Measurements from ENCODE around the gene OR4X2. TPM values are rescaled to one million over a fixed set of nuclear protein-coding genes. Genes with fewer than 3 reads are reported as not detected.

Gene OR4X2
- total RNA-seq, 1 experiment from 2014 or later = not detected

GRCh38 chr11:48242501-48242900 lies 2.4 kb upstream of the OR4X2 start:
- no peaks in the 10 kb centered on the region for H3K27me3 ChIP-seq (ENCODE audit: insufficient read depth, low read length)
- ATAC-seq = no peak
- CTCF ChIA-PET = no interaction called here
- H2AFZ ChIP-seq (ENCODE audit: low read depth, low read length, poor library complexity, severe bottlenecking) = no peak overlapping the region
- no peaks in the 10 kb centered on the region for H3K79me2 ChIP-seq (ENCODE audit: insufficient read depth, low read length)
- H3K9me2 ChIP-seq (ENCODE audit: insufficient read depth) = no peaks in the 10 kb centered on the region
- no peaks in the 10 kb centered on the region for H3K4me1 ChIP-seq (ENCODE audit: control insufficient read depth in 1 of 2, insufficient read depth in 2 of 2, low read length in 2 of 2)
- DNase-seq (ENCODE audit: low read depth, low spot score) = no peak
- H3K4me2 ChIP-seq (ENCODE audit: low read length) = no peak overlapping the region
- no peak overlapping the region for H3K4me3 ChIP-seq (replicated peaks in 1 of 2; ENCODE audit: low read depth in 1 of 2, low read length in 2 of 2)
- H3K9ac ChIP-seq (ENCODE audit: low read length) = no peak overlapping the region
- no peak for TF ChIP-seq SRF (IDR thresholded peaks at IDR 0.05; ENCODE audit: low read depth)
- TF ChIP-seq CBX3 (IDR thresholded peaks at IDR 0.05; ENCODE audit: low read depth) = no peak
- TF ChIP-seq YY1 (IDR thresholded peaks at IDR 0.05; ENCODE audit: extremely low read depth, insufficient replicate concordance, low read depth, low read length) = no peak
- TF ChIP-seq FOSL1 (IDR thresholded peaks at IDR 0.05; ENCODE audit: low read depth) = no peak
- TF ChIP-seq ZNF274 (IDR thresholded peaks at IDR 0.05; ENCODE audit: low read depth, low read length) = no peak
- TF ChIP-seq REST (IDR thresholded peaks at IDR 0.05; ENCODE audit: low read depth) = no peak
- TF ChIP-seq TCF7L2 (IDR thresholded peaks at IDR 0.05; ENCODE audit: borderline replicate concordance, extremely low read depth, insufficient read depth, insufficient read length) = no peak
- no peak for TF ChIP-seq ZFX (IDR thresholded peaks at IDR 0.05)
- TF ChIP-seq SP1 (IDR thresholded peaks at IDR 0.05; ENCODE audit: low read depth) = no peak
- TF ChIP-seq ELF1 (IDR thresholded peaks at IDR 0.05; ENCODE audit: borderline replicate concordance, low read depth) = no peak
- TF ChIP-seq CTCF (IDR thresholded peaks at IDR 0.05 in 2 of 3, conservative IDR thresholded peaks at IDR 0.05 in 1 of 3; ENCODE audit: borderline replicate concordance in 1 of 3, insufficient read depth in 1 of 3, low read depth in 2 of 3, low read length in 2 of 3) = no peak
- TF ChIP-seq RAD21 (IDR thresholded peaks at IDR 0.05; ENCODE audit: low read depth) = no peak
- no peak for TF ChIP-seq ZBTB33 (IDR thresholded peaks at IDR 0.05; ENCODE audit: extremely low read depth, insufficient replicate concordance, low read length)
- TF ChIP-seq POLR2AphosphoS5 (IDR thresholded peaks at IDR 0.05; ENCODE audit: low read depth, low read length) = no peak
- no peak for TF ChIP-seq POLR2A (IDR thresholded peaks at IDR 0.05; ENCODE audit: borderline replicate concordance, extremely low read depth, insufficient read depth, insufficient read length)
- no peak for TF ChIP-seq SIN3A (IDR thresholded peaks at IDR 0.05; ENCODE audit: low read depth)
- no peak for TF ChIP-seq EZH2 (IDR thresholded peaks at IDR 0.05)
- TF ChIP-seq EZH2phosphoT487 (IDR thresholded peaks at IDR 0.05; ENCODE audit: borderline replicate concordance) = no peak
- TF ChIP-seq ATF3 (IDR thresholded peaks at IDR 0.05) = no peak
- no peak for TF ChIP-seq JUND (IDR thresholded peaks at IDR 0.05)
- no peak overlapping the region for H3K27ac ChIP-seq (ENCODE audit: low read depth, low read length)
- POLR2A ChIA-PET = no interaction called here
- H4K20me1 ChIP-seq (ENCODE audit: insufficient read depth) = no peaks in the 10 kb centered on the region
- intact Hi-C loops (cut with micrococcal nuclease) = no loop called here
- RAD21 ChIA-PET (ENCODE audit: low non-redundant PET in 1 of 2, low total read pairs in 2 of 2, uncharacterized antibody in 2 of 2, unreplicated experiment in 2 of 2) = no interaction called here
- BruUV-seq (replicated peaks) = no TSS peak
- H3K9me3 ChIP-seq (ENCODE audit: control insufficient read depth in 1 of 2, insufficient read depth in 1 of 2, low read depth in 1 of 2, low read length in 2 of 2) = no peaks in the 10 kb centered on the region
- H3K36me3 ChIP-seq (ENCODE audit: control insufficient read depth in 1 of 2, insufficient read depth in 2 of 2, low read length in 2 of 2) = no peaks in the 10 kb centered on the region

Measured in HCT116 (cell line).